GM21529 (cell line): ENCODE measurements around the gene CCSER1.
"Not testable (repeated sequence)": the region's sequence is repeated elsewhere in the genome, so short reads cannot be mapped to it uniquely, and the experiment has no call there.

Source experiments
- ATAC-seq: cut with Tn5 transposase; IDR thresholded peaks from one replicate; pipeline ENCODE4 v1.9.1; 2021; ENCODE audit not compliant: unreplicated experiment

Gene CCSER1

DNA sequence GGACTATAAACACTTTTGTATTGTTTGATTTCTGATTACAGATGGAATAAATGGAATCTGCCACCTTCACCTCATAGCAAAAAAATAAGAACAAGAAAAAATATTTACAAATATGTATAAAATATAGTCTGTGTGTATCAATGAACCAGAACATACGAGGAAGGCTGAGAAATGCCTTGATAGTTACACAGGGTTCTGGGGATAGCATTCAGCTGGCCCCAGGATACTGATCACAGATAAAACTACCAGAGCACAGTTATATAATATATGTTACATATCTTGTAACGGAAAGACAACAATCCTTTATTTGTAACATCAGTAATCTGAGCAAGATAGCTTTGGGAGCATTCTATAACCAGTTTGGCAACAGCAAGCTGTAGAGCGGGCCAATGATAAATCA is 1101.5 kb downstream of the CCSER1 start:
- ATAC-seq = no peak

DNA sequence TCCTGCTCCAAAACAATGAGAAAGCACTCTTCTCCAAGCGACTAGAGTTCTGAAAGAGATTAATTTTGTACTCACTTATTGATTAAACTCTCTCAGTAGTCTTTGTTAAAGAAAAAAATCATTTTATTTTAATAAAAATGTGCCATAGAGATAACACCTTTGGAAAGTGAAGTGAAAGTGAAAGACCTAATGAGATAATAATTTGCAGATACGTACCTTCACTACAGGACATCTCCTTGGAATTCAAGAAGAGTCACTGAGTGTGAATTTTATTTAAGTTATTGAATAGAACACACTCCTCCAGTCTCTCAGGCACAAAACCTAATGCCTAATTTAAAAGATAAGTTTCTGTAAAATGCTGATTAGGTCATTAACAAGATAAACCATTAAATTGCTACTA is 1106.0 kb downstream of the CCSER1 start:
- no peak for ATAC-seq

DNA sequence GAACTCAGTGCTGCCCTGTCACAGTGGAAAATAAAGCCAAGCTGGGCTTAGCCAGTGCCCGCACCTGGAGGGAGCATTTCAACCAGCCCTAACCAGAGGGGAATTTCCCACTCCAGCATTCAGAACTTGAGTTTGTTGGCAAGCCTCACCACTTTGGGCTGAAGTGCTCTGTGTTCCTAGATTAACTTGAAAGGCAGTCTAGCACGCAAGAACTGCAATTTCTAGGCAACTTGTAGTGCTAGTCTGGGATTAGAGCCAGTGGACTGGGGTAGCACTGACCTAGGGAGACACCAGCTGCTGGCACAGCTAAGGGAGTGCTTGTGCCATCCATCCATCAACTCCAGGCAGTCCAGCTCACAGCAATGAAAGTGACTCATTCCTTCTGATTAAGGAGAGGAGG is 1115.9 kb downstream of the CCSER1 start:
- no peak for ATAC-seq

DNA sequence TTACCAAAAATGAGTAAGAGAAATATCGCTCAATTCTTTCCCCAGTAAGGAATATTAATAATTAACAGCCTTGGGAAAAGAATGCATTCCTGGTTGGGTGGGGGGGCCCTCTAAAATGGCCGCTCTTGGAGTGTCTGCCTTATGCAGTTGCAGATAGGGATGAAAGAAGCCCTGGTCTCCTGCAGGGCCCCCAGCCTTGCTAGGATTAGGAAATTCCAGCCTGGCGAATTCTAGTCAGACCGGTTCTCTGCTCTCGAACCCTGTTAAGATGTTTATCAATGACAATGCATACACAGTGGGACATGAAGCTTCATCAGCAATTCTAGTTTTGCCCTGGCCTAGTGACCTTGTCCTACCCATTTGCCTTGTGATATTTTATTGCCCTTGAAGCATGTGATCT is 1128.8 kb downstream of the CCSER1 start:
- ATAC-seq = no peak

DNA sequence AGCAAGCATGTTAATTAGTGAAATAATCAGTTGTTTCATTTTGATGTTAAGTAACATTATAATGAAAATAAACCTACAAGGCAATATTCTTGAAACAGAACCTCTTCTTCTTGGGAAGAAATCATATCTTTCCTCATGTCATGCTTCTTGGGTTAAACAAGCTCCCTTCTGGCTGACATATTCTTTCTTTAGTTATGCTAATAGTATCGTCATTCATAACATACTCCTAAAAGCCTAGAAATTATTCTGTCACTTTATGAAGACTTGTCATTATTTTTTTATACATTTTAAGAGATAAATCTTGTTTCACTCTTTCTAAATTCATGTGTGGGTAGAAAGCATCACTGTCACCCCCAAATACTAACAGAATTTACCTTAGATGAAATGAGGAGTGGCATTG is 1129.6 kb downstream of the CCSER1 start:
- no peak for ATAC-seq

DNA sequence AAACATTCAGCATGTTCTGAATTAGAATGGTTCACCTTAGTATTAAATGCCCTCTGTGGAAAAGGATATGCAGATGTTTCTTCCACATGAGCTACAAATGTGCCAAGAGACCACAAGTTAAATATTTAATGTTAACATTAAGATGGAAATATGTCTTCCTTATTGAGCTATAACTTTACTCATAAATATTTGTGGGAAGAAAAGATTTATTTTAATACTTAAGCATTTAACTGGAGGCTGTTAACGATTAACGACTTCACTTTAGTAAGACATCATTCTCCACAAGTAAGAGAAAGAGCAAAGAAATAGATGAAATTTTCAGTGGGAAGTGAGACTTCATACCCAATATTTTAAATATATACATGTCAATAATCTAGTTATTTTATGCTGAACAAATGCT is 1130.5 kb downstream of the CCSER1 start:
- no peak for ATAC-seq

DNA sequence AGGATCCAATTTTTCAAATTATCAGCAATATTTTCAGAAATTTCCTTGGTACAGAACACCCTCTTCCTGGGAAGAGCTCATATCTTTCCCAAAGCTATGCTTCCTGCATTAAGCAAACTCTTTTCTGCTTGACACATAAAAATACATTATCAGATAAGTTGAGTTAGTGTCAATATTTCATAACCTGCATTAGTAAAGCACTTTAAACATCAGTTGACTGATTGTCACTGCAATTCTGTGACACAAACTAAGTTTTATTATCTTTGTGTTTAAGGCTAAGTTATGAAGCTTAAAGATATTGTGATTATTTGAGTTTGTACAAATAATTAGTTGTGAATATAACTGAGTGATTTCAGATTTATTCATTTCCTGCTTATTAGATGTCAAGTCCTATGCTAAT is 1131.1 kb downstream of the CCSER1 start:
- ATAC-seq = no peak

DNA sequence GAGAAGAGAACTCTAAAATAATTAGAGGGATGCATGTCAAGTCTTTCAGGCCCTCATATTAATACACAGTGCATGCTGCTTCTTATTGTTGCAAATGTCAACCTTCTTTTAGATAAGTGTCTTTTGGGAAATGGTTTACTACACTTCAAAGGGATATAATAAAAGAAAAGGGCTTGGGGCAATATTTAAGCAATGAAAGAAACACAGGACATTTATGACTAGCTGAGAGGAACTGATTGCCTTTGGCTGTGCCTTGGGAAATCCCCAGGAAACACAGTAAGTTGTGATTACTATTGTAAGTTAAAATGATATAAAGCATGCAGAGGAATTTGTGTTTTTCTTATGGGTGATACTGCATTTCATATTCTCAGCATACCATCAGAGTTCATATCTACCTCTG is 1140.3 kb downstream of the CCSER1 start:
- ATAC-seq = peak; percentile 55

DNA sequence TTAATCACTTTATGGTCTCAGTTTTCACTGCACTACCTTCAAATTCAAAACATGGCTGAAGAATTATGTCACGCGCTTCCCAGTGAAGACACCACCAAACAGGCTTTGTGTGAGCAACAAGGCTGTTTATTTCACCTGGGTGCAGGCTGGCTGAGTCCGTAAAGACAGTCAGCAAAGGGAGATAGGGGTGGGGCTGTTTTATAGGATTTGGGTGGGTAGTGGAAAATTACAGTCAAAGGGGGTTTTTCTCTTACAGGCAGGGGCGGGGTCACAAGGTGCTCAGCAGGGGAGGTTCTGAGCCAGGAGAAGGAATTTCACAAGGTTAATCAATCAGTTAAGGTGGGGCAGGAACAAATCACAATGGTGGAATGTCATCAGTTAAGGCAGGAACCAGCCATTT is 1141.3 kb downstream of the CCSER1 start:
- not testable (repeated sequence) for ATAC-seq

DNA sequence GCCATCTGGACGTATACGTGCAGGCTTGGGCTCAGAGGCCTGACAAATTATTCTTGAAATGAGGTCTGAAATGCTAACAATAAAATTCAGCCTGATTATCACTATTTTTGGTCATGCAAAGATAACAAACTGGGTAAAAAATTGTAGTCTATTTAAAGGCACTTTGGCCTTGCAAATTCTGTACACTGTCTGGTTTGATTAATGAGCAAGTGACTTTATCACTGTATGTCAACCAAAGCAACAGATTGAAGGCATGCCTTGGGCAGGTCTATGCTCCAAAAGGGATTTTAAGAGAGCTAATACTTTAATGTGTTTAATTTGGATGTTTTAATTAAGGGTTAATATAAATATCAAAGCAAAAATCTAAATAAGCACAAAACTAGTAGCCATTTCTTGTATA is 1141.7 kb downstream of the CCSER1 start:
- ATAC-seq = no peak

DNA sequence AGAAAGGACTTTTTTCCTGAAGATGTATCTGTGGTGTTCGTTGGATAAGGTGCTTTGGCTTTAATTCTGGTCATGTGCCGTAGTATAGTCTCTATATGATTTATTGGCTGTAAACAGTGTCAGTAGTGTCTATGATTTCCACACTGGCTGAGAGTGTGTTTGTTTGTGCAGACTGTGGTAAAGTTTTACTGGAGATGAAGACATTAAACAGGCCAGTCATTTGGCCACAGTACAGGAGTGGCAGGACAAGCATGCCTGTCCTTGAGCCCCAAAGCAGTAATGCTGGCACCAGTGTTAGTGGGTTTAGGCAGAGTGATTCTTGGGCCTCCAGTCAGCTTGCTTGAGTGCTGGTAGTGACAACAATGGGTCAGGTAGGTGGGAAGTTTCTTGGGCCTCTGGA is 1152.7 kb downstream of the CCSER1 start:
- ATAC-seq = no peak

DNA sequence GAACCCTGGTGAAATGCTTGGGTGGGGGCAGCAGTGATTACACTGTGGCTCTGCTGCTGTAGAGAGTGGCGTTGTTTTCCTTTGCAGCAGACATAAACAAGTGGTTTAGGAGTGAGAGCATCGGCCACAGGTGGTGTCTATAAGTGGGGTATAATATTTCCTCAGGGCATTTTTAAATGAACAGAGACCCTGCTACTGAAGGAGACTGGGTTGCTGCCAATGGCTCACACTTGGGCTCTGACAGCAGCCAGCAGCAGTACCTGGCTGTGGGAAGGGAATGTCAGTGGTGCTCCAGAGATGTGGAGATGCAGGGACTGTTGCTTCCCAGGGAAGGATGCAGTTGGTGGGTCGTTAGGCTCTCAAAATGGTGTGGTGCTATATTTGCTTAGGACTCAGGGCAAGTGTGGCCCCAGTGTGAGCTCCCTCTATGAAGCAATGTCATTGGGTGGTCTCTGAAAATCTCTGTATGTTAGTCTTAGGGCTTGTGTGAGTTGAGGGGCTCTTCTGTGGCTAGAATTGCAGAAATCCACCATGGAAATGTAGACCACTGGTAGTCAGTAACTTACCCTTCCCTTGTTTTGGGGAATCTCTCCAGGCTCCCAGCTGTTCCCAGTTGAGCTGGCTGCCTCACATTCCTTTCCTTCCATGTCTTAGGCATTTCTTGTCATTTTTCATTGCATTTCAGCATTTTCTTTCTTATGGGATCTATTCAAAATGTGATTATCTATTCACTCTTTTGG is 1153.5 kb downstream of the CCSER1 start:
- ATAC-seq = no peak

DNA sequence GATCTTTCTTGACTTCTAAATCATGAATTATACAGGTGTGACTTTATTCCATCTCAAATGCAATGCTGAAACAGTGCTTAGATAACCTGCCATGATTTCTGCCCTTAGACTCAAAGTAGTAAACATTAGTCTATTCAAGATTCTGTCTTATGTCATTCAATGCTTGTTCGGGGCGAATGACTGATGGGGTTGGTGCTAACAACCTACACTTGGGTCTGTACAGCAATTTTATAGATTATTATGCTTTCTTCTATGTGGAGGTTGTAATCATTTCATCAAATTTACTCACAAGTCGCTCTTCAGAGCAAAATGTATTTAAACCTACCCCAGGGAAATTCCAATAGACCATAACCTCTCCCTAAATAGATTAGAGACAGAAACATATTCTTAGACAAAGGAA is 1155.0 kb downstream of the CCSER1 start:
- ATAC-seq = no peak

DNA sequence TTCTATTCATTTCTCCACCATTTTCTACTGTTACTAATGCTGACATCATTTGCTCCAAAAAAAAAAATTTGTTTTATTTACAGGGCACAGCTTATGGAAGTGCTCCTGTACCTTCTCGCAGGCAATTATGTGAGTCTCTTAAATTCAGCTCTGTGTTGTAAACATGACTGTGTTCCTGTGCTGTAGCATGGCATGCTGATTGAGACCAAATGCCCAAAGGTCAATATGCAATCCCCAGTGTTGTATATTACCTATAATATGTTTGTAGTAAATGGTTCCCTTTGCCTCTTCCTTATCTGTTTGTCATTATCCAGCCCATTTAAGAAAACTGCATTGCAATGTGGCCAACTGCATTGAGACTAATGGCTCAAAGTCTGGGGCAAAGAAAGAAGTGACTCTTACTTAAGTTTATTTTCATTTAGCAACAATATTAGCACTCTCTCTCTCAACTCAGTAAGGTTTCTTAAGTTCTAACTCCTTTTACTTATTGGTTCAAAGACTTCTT is 1156.6 kb downstream of the CCSER1 start:
- ATAC-seq = no peak

DNA sequence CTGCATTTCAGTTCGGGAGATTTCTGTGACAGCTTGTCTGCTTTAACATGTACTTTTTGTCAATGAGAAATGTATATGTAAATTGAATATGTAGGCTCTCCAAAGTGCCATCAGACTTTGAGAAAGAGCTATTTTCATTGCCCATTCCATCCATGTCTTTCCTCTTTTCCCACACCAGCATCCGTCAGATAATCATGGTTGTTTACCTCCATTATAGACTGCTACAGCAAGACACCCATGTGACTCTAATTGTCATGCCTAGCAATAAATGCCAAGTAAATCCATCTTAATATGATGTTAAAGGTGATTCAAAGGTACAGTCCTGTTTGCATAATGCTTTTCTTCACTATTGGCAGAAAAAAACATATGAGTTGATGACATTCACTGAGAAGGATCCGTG is 1157.3 kb downstream of the CCSER1 start:
- ATAC-seq = no peak

DNA sequence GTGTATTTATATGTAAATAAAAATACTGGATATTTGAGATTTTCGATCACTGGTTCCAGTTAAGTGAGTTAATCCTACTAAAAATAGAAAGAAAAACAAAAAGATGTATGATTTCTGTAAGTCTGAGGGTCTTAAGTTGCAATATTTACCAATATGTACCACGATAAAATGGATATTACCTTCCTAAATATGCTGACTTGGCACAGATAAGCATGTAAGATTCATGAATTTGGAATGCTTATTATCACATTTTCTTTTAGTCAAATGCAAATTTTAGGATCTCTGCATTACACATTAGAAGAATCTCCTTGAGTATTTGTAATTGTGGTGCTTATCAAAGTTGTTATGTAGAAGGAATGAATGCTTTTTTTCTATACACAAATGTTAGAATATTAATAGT is 1158.3 kb downstream of the CCSER1 start:
- no peak for ATAC-seq

DNA sequence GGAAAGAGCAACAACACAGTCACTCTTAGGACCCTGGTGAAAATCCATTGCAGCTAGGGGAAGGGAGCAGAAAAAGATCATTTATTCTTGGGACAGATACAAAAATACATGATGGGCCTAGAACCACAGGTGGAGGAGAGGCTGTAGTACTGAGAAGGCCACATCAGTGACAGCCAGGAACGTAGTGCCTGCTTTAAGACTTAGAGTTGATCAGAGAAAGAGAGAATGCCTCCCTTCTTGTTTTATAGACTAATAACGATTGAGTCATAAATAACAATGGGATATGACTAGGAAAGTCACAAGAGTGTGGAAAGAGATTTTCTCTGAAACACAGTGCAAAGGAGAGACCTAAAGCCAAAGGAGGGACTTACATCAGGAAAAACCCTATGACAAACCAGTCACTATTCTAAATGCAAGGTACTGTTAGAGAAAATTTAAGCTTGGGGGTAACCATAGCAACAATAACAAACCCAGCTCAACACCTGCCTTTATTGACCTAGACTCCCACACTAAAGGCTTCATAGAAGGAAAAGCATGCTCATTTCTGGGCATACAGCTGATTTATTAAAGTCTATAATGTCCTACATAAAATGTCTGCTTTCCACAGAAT is 1161.6 kb downstream of the CCSER1 start:
- no peak for ATAC-seq

DNA sequence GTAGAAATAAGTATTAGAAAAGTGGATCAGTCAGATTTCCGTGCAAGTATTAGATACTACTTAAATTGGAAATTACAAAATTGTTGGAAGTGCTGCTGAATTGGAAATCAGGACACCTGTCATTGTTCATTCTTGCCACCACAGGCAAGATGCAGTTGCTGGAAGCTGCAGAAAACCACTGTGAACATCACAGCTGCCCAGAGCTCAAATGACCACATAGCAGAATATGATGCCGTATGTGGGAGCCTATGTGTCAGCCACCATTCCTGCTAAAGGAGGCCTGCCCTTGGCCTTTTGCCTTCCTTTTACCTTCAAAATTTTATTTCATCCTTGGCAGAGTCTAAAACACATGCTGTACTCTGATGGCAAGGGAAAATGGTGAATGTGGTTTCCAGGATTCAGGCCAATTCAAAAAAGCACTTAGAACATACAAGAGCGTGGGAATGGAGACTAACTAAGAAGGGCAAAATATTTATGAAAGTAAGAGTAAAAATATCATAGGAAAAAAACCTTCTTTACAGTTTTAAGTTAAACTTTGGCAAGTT is 1171.0 kb downstream of the CCSER1 start:
- no peak for ATAC-seq

DNA sequence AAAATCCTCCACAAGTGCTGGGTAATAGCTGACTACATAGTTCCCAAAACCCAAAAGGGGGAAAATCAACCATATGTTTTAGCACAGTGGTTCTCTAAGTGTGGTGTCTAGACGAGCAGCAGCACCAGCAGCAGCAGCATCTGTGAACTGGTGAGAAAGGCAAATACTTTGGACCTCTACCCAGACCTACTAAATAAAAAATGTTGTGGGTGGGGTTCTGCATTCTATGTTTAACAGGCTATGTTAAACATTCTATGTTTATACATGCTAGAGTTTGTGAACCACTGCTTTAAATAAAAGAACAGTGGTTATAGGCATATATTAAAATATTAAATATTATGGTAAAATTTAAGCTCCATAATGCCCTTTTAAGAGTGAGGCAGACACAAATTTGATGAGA is 1171.6 kb downstream of the CCSER1 start:
- ATAC-seq = no peak

DNA sequence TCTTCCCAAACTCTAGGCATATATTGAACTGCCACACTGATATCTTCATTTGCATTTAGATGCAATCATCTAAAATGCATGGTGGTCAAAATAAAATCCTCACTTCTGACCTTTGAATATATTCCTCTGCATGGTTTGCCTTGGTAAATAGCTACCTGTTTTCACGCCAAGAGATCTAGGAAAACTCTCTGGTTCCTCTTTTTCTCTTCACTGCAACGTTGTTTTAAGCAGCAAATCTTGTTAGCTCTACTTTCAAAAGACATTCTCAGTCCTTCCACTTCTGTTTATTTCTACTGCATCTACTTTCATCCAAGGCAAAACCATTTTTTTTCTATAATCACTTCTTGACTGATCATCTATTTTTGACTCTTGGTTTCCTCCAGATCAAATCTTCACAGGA is 1174.9 kb downstream of the CCSER1 start:
- ATAC-seq = no peak

DNA sequence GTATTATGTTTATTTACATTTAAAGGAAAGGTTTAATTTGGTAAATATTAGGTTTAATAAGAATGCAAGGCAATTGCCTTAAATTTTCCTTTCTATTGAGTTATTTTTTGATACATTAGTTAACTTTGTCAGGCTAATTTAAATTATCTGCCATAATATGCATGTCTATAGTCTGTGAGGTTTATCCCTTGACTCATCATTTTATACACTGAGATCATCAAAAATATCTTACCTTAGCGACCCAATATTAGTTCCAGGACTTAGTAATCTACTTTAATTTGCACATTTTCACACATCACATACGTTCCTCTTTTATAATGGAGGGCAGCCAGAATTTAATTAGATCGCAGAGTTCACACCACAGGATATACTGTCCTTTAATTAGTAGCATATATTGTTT is 1177.1 kb downstream of the CCSER1 start:
- ATAC-seq = no peak

DNA sequence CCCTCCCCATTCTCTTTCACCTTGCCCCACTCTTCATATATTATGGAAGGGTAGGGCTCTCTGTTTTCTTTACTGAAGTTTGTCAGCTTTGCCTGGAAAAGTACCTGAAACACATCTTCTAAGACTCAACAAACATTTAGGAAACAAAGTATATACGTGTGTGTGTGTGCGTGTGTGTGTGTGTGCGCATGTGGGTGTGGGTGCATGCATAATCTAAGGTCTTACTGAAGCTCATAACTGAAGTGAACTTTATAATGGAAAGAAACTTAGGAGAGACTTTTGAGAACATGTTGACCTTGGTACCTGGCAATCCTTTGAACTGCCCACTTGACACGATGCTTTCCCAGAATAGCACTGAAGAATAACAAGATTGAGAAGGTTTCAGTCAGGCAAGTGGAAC is 1190.2 kb downstream of the CCSER1 start:
- ATAC-seq = no peak
